IgD-negative memory B cell (primary cell): ENCODE measurements around the gene ZBTB45. TPM values are rescaled to one million over a fixed set of nuclear protein-coding genes. Genes with fewer than 3 reads are reported as not detected.
A peak's percentile ranks its signal among the peaks of the same experiment; 100 is the strongest.

Experiments used
- H3K27ac Mint-ChIP-seq, 3 donors: one replicate each; pipeline ENCODE4 v1.8.0; 2020 to 2022; ENCODE audit warnings: mild to moderate bottlenecking in 3 of 3, mixed read lengths in 3 of 3, moderate library complexity in 1 of 3
- H3K27me3 Mint-ChIP-seq: one replicate; pipeline ENCODE4 v1.8.0; 2021; ENCODE audit warnings: mixed read lengths
- H3K36me3 Mint-ChIP-seq: one replicate; pipeline ENCODE4 v1.8.0; 2020; ENCODE audit warnings: mild to moderate bottlenecking, mixed read lengths
- H3K4me1 Mint-ChIP-seq, 3 donors: one replicate each; pipeline ENCODE4 v1.8.0; 2020 to 2022; ENCODE audit warnings: mixed read lengths in 3 of 3, mild to moderate bottlenecking in 1 of 3
- H3K4me3 Mint-ChIP-seq, 4 donors: one replicate each; pipeline ENCODE4 v1.8.0; 2020 to 2022; ENCODE audit warnings: mild to moderate bottlenecking in 4 of 4, mixed read lengths in 4 of 4, moderate library complexity in 3 of 4
- H3K9me3 Mint-ChIP-seq, 3 donors: one replicate each; pipeline ENCODE4 v1.8.0; 2020 to 2021; ENCODE audit warnings: mixed read lengths in 3 of 3, mild to moderate bottlenecking in 1 of 3
- polyA plus RNA-seq: library from polyadenylated mRNA; unstranded; fragments of 300-500 nt; fragmentation: Illumina TruSeq; gene quantifications from one replicate; pipeline ENCODE4 v1.2.3, GENCODE V29; 2021

Gene ZBTB45
- polyA plus RNA-seq, 1 donor from 2014 or later = 7.6 TPM

GRCh38 chr19:58558066-58558622 lies 38.5 kb upstream of the ZBTB45 start, which contains the start of gene UBE2M:
Gene UBE2M, minus strand, starts transcription at chr19:58558611. Its CDS starts 230 bp downstream, at chr19:58558381.
- peaks cover 8% of the 10 kb centered on the region for H3K36me3 Mint-ChIP-seq
- peak within 1 kb of the TSS; percentile 98 to 100 (median 99) for H3K27ac Mint-ChIP-seq
- peak within 1 kb of the TSS; percentile 96 to 99 (median 98) for H3K4me3 Mint-ChIP-seq
- no peaks in the 10 kb centered on the region for H3K9me3 Mint-ChIP-seq
- H3K27me3 Mint-ChIP-seq = no peaks in the 10 kb centered on the region
- peaks cover 27 to 44% (median 41%) of the 10 kb centered on the region in 3 donors for H3K4me1 Mint-ChIP-seq

DNA sequence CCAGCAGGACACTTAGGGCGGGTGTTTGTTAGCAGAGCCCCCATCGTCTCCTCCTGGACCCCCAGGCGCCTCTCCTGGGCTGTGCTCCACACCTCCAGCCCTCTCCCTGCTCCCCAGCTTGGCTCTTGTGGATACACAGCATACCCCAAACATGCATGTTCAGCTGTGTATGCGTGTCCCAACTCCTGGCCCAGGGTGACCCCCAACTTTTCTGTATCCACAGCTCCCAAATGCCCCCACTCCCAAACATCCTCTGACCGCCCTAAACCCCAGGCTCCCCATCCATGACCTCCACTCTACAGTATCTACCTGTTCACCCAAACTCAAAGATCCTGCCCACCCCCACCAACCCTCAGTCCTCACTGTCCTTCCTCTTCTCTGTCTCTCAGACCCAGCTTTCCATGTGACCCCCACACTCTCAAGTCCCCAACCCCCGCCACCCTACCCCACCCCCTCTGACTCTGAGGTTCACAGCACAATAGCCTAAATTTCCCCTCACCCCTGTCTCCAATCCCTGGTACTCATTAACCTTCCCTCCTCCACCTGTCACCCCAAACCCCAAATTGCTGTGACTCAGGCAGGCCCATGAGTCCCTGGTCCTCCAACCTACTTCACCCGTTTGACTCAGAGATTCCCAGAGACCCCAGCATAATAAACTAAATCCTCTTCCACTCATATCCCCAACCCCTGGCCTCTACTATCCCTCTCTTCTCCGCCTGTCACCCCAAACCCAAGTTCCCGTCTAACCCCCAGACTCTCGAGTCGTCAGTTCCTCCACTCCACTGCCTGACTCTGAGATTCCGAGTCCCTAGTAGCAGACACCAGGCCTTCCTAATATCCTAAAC lies 37.8 kb upstream of the ZBTB45 start:
- peak overlapping the region; percentile 84 to 100 (median 99) for H3K27ac Mint-ChIP-seq
- H3K36me3 Mint-ChIP-seq = peaks cover 8% of the 10 kb centered on the region

DNA sequence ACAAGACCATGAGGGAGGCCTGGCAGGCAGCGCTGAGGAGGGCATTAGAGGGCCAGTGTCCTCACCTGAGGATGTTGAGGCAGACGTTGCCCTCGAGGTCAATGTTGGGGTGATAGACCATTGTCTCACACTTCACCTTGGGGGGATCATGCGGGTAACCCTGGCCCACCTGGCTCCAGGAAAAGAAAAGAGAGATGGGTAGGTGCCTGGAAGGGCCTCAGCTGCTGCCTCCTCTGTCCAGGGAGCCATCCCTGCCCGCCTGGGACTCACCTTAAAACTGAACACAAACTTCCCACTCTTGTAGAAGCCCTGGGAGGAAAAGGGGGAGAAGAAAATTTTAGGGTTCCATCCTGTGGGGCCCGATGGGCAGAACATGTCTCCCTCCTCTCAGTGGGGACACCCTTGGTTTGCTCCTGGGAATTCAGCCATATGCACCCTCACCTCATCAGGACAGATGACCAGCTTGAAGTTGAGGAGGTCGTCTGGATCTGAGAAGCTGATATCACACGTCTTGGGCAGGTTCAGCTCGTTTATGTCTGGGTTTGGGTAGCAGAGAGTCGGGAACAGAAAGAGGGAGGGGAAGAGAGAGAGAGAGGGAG lies 37.1 kb upstream of the ZBTB45 start:
- peak overlapping the region in 2 of 3 donors; percentile 99 to 100 for H3K27ac Mint-ChIP-seq
- H3K4me3 Mint-ChIP-seq = peak overlapping the region; percentile 78 to 99 (median 96)
- no peaks in the 10 kb centered on the region for H3K27me3 Mint-ChIP-seq
- H3K36me3 Mint-ChIP-seq = peaks cover 8% of the 10 kb centered on the region
- peaks cover 32 to 45% (median 39%) of the 10 kb centered on the region in 3 donors for H3K4me1 Mint-ChIP-seq
- H3K9me3 Mint-ChIP-seq = no peaks in the 10 kb centered on the region

More for the DNA sequence above, 37.8 kb upstream of the ZBTB45 start:
- Mint-ChIP-seq H3K4me1 (peaks cover 32 to 47% (median 39%) of the 10 kb centered on the region in 3 donors), H3K27me3 (no peaks in the 10 kb centered on the region), H3K9me3 (no peaks in the 10 kb centered on the region), H3K4me3 (peak overlapping the region; percentile 96 to 99 (median 98))

DNA sequence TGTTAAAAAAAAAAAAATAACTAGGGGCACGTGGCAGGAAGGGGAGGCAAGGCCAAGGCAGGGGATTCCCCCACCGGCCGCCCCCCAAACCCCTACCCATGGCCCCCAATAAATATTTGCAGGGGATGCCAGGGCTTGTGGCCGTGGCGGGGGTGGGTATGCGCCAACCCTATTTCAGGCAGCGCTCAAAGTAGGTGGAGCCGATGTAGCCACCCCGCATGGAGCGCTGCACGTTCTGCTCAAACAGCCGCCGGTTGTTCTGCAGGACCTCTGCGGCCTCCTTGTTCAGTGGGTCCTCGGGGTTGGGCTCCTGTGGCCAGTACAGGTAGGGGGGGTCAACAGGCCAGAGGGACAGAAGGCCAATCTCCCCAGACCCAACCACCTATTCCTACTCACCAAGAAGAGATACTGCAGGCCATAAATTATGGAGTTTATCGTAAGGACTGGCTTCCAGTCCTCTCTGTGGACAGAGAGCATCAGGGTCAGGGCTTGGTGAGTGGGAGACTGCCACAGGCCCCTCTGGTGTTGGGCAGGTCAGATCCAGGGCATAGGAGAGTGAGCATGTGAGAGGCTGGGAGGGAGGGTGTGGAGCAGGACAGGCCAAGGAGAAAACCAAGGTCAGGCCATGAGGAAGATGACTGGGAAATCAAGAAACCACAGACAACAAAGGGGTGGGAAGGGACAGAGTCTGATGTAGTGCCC lies 36.5 kb upstream of the ZBTB45 start:
- no peaks in the 10 kb centered on the region for H3K27me3 Mint-ChIP-seq
- no peaks in the 10 kb centered on the region for H3K9me3 Mint-ChIP-seq
- peak overlapping the region; percentile 99 to 100 (median 99) for H3K27ac Mint-ChIP-seq
- peaks cover 32 to 40% (median 35%) of the 10 kb centered on the region in 3 donors for H3K4me1 Mint-ChIP-seq
- peaks cover 8% of the 10 kb centered on the region for H3K36me3 Mint-ChIP-seq
- H3K4me3 Mint-ChIP-seq = peak overlapping the region; percentile 41 to 99 (median 87)

GRCh38 chr19:58555369-58555885 lies 35.8 kb upstream of the ZBTB45 start:
- Mint-ChIP-seq H3K9me3 (no peaks in the 10 kb centered on the region), H3K4me1 (peaks cover 32 to 40% (median 35%) of the 10 kb centered on the region in 3 donors), H3K27me3 (no peaks in the 10 kb centered on the region), H3K4me3 (peak overlapping the region; percentile 93 to 99 (median 95)), H3K27ac (peak overlapping the region; percentile 99 to 100 (median 99)), H3K36me3 (peaks cover 8% of the 10 kb centered on the region)

GRCh38 chr19:58554494-58555368 lies 35.1 kb upstream of the ZBTB45 start, which contains the start of gene CHMP2A:
Gene CHMP2A, minus strand, starts transcription at chr19:58555105. Its CDS starts 893 bp downstream, at chr19:58554212.
- peak within 1 kb of the TSS; percentile 99 to 100 (median 99) for H3K27ac Mint-ChIP-seq
- H3K9me3 Mint-ChIP-seq = no peaks in the 10 kb centered on the region
- peaks cover 8% of the 10 kb centered on the region for H3K36me3 Mint-ChIP-seq
- H3K4me3 Mint-ChIP-seq = peak within 1 kb of the TSS; percentile 93 to 99 (median 95)
- H3K4me1 Mint-ChIP-seq = peaks cover 32 to 38% (median 35%) of the 10 kb centered on the region in 3 donors
- H3K27me3 Mint-ChIP-seq = no peaks in the 10 kb centered on the region

- Mint-ChIP-seq H3K9me3 (no peaks in the 10 kb centered on the region), H3K36me3 (peaks cover 7% of the 10 kb centered on the region), H3K4me1 (peaks cover 29 to 33% (median 30%) of the 10 kb centered on the region in 3 donors), H3K27me3 (no peaks in the 10 kb centered on the region), H3K4me3 (peak overlapping the region; percentile 93 to 99 (median 95)), H3K27ac (peak overlapping the region; percentile 99 to 100 (median 99))
These were observed 34.3 kb upstream of the ZBTB45 start for GRCh38 chr19:58553799-58554493.

- Mint-ChIP-seq H3K36me3 (peaks cover 6% of the 10 kb centered on the region), H3K4me1 (peaks cover 23 to 32% (median 26%) of the 10 kb centered on the region in 3 donors), H3K9me3 (no peaks in the 10 kb centered on the region), H3K27ac (peak overlapping the region; percentile 43 to 88 (median 75)), H3K4me3 (peak overlapping the region in 1 of 4 donors; percentile 99), H3K27me3 (no peaks in the 10 kb centered on the region)
These were observed 33.0 kb upstream of the ZBTB45 start for GRCh38 chr19:58552655-58553054.

DNA sequence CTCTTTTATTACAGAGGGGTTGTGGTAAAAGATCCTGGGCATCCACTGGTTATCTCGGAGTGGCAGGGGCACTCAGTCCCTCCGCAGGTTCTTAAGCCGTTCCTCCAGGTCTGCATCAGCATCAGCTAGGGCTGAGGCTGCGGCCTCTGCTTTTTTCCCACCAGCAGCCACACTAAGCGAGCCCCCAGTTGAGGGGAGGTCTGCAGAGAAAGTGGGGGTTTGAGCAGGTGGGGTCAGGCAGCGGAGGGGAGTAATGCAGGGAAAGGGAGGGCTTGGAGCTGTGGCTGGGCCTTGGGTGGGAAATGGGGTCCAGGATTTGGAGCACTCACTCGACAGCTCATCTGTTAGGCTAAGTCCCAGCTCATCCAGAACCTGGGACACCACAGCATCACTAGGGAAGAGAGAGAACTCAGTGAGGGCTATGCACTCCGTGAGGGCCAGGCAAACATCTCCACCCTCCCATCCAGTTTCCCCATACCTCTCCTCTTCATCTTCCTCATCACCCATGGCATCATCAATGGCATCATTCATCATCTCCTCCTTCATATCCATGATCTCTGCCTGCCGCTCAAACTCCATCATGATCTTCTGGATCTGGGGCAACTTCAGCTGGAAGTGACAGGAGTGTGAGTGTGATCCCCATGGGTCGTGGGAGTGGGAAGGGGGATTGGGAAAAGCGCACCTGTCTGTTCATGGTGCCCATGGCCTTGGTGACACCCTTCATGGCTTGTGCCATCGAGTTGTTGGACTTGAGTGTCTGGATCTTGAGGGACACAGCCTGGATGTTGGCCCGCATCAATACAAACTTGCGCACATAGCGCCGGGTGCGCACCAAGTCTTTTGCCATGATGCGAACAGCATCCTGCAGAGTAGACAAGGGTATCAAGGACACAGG lies 32.2 kb upstream of the ZBTB45 start:
- H3K4me3 Mint-ChIP-seq = peak overlapping the region in 1 of 4 donors; percentile 99
- H3K9me3 Mint-ChIP-seq = no peaks in the 10 kb centered on the region
- H3K27ac Mint-ChIP-seq = peak overlapping the region; percentile 43 to 75 (median 59)
- peaks cover 22 to 30% (median 27%) of the 10 kb centered on the region in 3 donors for H3K4me1 Mint-ChIP-seq
- peaks cover 6% of the 10 kb centered on the region for H3K36me3 Mint-ChIP-seq
- H3K27me3 Mint-ChIP-seq = no peaks in the 10 kb centered on the region

GRCh38 chr19:58551123-58551497 lies 31.5 kb upstream of the ZBTB45 start:
- Mint-ChIP-seq H3K27ac (peak overlapping the region in 1 of 3 donors; percentile 75), H3K27me3 (no peaks in the 10 kb centered on the region), H3K36me3 (peaks cover 4% of the 10 kb centered on the region), H3K4me1 (peaks cover 20 to 34% (median 30%) of the 10 kb centered on the region in 3 donors), H3K9me3 (no peaks in the 10 kb centered on the region), H3K4me3 (peak overlapping the region in 1 of 4 donors; percentile 99)

DNA sequence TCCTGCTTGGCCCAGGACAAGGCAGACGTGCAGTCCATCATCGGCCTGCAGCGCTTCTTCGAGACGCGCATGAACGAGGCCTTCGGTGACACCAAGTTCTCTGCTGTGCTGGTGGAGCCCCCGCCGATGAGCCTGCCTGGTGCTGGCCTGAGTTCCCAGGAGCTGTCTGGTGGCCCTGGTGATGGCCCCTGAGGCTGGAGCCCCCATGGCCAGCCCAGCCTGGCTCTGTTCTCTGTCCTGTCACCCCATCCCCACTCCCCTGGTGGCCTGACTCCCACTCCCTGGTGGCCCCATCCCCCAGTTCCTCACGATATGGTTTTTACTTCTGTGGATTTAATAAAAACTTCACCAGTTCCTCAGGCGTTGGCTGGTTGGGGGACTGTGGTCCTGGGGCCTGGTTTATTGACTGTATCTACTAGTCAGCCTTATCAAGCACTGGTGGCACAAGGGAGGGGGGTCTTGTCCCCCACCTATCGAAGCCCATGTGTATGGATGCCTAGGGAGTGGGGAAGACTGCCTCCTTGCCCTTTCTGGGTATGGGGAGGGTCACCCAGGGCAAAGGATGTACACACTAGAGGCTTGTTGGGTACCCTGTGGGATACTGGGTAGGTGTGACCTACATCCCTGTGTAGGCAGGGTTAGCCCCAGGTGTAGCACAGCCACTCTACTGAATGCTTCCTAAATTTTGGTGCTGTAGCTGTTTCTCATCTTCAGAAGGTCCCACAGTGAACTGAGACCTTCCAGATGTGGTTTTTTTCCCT lies 30.9 kb upstream of the ZBTB45 start:
- Mint-ChIP-seq H3K9me3 (no peaks in the 10 kb centered on the region), H3K36me3 (peaks cover 4% of the 10 kb centered on the region), H3K4me3 (peak overlapping the region in 1 of 4 donors; percentile 99), H3K27me3 (no peaks in the 10 kb centered on the region), H3K4me1 (peaks cover 24 to 39% (median 35%) of the 10 kb centered on the region in 3 donors), H3K27ac (peak overlapping the region in 1 of 3 donors; percentile 75)
